ENCODE results near the gene MAGI2.

Gene MAGI2

DNA sequence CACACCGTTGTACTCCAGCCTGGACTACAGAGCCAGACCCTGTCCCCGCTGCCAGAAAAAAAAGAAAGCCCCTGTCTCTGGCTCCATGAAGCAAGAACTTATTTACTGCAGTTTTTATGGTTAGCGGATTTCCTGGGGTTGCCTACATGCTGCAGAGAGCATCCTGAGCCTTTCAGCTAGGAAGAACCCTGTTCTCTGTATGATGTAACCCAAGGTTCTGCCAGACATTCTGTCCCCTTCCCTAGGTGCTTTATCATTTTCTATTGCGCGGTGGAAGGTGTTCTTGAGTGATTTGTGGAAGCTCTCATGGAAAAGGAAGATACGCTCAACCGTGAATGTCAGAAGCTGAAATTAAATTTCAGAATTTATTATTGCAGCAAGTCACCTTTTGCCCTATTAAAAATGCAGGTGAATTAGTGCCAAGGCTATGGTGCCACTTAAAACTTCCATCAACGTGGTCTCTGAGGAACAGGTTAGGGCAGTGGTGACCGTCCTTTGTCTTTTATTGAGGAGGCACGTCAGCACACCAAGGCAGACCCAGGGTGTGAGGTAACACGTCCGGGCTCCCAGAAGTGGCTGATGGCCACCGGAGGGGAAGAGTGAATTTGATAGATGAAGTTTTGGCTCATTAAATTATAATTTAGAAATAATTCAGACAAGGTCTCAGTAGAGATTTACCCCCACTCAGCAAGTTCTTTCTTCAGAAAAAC is 1381.8 kb downstream of the MAGI2 start:
- POLR2A ChIA-PET (ENCODE audit: low non-redundant PET): no interaction called here
- no peak overlapping the region for H3K27ac ChIP-seq
- CTCF ChIA-PET: no interaction called here
- TF ChIP-seq, protein P1, sequence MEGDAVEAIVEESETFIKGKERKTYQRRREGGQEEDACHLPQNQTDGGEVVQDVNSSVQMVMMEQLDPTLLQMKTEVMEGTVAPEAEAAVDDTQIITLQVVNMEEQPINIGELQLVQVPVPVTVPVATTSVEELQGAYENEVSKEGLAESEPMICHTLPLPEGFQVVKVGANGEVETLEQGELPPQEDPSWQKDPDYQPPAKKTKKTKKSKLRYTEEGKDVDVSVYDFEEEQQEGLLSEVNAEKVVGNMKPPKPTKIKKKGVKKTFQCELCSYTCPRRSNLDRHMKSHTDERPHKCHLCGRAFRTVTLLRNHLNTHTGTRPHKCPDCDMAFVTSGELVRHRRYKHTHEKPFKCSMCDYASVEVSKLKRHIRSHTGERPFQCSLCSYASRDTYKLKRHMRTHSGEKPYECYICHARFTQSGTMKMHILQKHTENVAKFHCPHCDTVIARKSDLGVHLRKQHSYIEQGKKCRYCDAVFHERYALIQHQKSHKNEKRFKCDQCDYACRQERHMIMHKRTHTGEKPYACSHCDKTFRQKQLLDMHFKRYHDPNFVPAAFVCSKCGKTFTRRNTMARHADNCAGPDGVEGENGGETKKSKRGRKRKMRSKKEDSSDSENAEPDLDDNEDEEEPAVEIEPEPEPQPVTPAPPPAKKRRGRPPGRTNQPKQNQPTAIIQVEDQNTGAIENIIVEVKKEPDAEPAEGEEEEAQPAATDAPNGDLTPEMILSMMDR (conservative IDR thresholded peaks at IDR 0.05; ENCODE audit: low read depth): no peak
- DNase-seq (ENCODE audit: low spot score): no peak

DNA sequence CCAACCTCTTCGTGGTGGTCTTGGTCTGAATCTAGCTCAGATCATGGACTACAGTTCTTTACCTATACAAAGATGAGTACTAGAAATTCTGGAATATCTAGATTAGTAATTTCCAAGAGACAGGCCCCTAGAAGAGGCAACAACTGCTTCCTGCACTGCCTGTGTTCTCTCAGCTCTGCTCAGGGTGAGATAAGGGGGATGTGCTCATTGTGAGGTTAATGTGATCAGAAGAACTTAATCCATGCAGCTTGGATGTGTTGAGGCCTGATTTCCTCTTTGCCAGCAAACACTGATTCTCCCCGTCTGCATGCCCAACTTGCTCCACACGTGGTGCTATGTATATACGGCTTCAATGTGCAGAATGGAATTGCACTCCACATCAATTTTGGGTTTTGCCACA is 1386.9 kb downstream of the MAGI2 start:
- no peak for DNase-seq (ENCODE audit: low spot score)
- TF ChIP-seq, protein P1 (conservative IDR thresholded peaks at IDR 0.05; ENCODE audit: low read depth): no peak
- no peak overlapping the region for H3K27ac ChIP-seq
- POLR2A ChIA-PET (ENCODE audit: low non-redundant PET): no interaction called here
- CTCF ChIA-PET: interaction anchor here (0.6 to 0.8 kb wide), 2 partner anchors 46 to 113 kb away, joined by 3 to 4 read pairs; no protein-coding TSS in a partner anchor

DNA sequence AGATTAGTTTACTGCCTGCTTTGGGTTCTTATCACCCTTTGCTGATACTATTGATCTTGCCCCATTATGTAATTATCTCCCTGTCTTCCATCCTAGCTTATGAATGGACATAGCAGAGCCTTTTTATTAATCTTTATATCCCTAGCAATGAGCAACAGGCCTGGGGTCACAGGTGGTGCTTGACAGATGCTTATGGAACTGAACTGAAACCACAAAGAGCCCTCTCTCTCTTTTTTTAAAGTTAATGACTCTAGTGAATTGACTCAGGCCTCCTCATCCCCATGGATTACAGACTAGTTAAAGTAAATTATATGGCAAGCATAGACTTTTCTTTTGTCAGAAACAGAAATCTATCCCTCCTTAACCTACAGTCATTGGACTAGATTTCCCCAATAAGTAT is 1389.7 kb downstream of the MAGI2 start:
- no peak overlapping the region for H3K27ac ChIP-seq
- ChIA-PET POLR2A (ENCODE audit: low non-redundant PET) (interaction anchor here (0.6 kb wide), 1 partner anchor 33 kb away, joined by 3 read pairs; no protein-coding TSS in a partner anchor), CTCF (no interaction called here)
- DNase-seq (ENCODE audit: low spot score): no peak
- TF ChIP-seq, protein P1 (conservative IDR thresholded peaks at IDR 0.05; ENCODE audit: low read depth): no peak

DNA sequence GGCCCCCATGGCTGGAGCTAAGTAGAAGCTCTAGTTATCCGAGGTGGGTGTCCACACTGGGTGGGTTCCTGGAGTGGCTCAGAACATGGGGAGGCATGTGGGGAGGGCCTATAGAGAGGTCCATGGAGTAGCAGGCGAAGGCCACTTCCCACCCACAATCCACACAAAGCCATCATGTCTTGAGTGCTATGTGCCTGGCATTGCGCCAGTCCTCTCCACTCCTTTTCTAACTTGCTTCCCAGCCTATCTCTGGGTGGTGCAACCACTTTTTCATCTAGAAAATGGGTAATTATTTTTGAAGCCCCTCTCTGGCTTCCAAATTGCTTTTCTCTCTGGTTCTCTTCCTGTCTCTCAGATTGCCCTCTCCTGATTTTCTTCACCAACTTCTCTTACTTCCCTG is 1391.3 kb downstream of the MAGI2 start:
- DNase-seq (ENCODE audit: low spot score): no peak
- no peak overlapping the region for H3K27ac ChIP-seq
- POLR2A ChIA-PET (ENCODE audit: low non-redundant PET): no interaction called here
- TF ChIP-seq, protein P1 (conservative IDR thresholded peaks at IDR 0.05; ENCODE audit: low read depth): no peak
- CTCF ChIA-PET: no interaction called here

DNA sequence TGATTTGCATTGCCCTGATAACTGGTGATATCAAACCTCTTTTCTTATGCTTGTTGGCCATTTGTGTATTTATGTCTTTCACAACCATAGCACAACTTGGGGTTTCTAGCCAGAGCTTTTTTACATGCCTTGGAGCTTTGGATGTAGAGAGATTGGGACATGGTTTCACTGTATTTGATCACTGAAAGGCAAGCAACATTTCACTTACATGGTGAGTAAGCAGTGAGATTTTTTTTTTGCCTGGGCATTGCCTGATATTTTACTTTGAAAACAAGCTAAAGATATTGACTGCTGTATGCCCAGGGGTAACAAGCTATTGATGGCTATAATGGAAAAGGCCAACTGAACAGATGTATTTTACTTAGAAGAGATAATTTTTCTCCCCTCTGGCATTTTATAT is 1395.9 kb downstream of the MAGI2 start:
- TF ChIP-seq, protein P1 (conservative IDR thresholded peaks at IDR 0.05; ENCODE audit: low read depth): no peak
- POLR2A ChIA-PET (ENCODE audit: low non-redundant PET): no interaction called here
- no peak for DNase-seq (ENCODE audit: low spot score)
- no peak overlapping the region for H3K27ac ChIP-seq
- CTCF ChIA-PET: no interaction called here

DNA sequence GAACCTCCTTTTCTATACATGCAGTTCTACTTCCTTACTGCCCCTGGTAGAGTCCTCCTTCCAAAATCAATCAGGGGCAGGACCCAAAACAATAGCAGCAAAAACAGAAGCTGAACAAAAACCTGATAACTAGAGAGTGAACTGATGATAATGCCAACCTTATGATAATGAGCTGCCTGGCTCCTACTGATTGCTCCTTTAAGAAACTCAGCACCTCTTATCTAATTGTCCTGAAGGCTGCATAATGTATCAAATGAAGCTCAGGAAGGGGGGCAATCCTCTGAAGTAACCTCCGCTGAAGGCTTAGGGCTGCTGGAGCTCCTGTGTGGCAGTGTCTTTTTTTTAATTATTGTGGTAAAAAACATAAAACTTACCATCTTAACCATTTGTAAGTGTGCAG is 1397.9 kb downstream of the MAGI2 start:
- CTCF ChIA-PET: no interaction called here
- POLR2A ChIA-PET (ENCODE audit: low non-redundant PET): no interaction called here
- DNase-seq (ENCODE audit: low spot score): no peak
- TF ChIP-seq, protein P1 (conservative IDR thresholded peaks at IDR 0.05; ENCODE audit: low read depth): no peak
- H3K27ac ChIP-seq: no peak overlapping the region
